Measurements from ENCODE around the gene HBG1. TPM values are rescaled to one million over a fixed set of nuclear protein-coding genes. Genes with fewer than 3 reads are reported as not detected.

HBG1 gene
- total RNA-seq, 1 donor from 2014 or later, result not detected

- Mint-ChIP-seq H3K27me3 (ENCODE audit: low read depth, unreplicated experiment) (no peaks in the 10 kb centered on the region), H3K4me3 (ENCODE audit: unreplicated experiment) (no peak overlapping the region), H3K27ac (ENCODE audit: unreplicated experiment) (no peak overlapping the region), H3K4me1 (ENCODE audit: low read depth, unreplicated experiment) (peaks cover 7% of the 10 kb centered on the region), H3K36me3 (ENCODE audit: low read depth, unreplicated experiment) (no peaks in the 10 kb centered on the region), H3K9me3 (ENCODE audit: unreplicated experiment) (no peaks in the 10 kb centered on the region)
- no peak overlapping the region for H3K27ac ChIP-seq (ENCODE audit: low read depth, low read length)
- no peak overlapping the region for H3K4me2 ChIP-seq (ENCODE audit: low read length)
- no peaks in the 10 kb centered on the region for H3K27me3 ChIP-seq (ENCODE audit: insufficient read depth, low read length)
- H3K4me3 ChIP-seq (ENCODE audit: insufficient read depth, low read depth, low read length), result no peak overlapping the region
- H3K9ac ChIP-seq (ENCODE audit: low read length), result no peak overlapping the region
- H3K36me3 ChIP-seq (ENCODE audit: insufficient read depth, low read length), result no peaks in the 10 kb centered on the region
- no peak for TF ChIP-seq EZH2 (IDR thresholded peaks at IDR 0.05; ENCODE audit: insufficient read depth, low read length)
- TF ChIP-seq, protein P1, sequence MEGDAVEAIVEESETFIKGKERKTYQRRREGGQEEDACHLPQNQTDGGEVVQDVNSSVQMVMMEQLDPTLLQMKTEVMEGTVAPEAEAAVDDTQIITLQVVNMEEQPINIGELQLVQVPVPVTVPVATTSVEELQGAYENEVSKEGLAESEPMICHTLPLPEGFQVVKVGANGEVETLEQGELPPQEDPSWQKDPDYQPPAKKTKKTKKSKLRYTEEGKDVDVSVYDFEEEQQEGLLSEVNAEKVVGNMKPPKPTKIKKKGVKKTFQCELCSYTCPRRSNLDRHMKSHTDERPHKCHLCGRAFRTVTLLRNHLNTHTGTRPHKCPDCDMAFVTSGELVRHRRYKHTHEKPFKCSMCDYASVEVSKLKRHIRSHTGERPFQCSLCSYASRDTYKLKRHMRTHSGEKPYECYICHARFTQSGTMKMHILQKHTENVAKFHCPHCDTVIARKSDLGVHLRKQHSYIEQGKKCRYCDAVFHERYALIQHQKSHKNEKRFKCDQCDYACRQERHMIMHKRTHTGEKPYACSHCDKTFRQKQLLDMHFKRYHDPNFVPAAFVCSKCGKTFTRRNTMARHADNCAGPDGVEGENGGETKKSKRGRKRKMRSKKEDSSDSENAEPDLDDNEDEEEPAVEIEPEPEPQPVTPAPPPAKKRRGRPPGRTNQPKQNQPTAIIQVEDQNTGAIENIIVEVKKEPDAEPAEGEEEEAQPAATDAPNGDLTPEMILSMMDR (IDR thresholded peaks at IDR 0.05; ENCODE audit: insufficient read depth, low read depth, low read length), result no peak
- no peaks in the 10 kb centered on the region for H3K79me2 ChIP-seq (ENCODE audit: insufficient read depth, low read length)
- H4K20me1 ChIP-seq (ENCODE audit: insufficient read depth, low read length), result no peaks in the 10 kb centered on the region
- no peak overlapping the region for H2AFZ ChIP-seq (ENCODE audit: low read depth, low read length)
- no peaks in the 10 kb centered on the region for H3K9me3 ChIP-seq (ENCODE audit: insufficient read depth, low read depth, low read length)
- DNase-seq (ENCODE audit: low read depth) (no peak), FAIRE-seq (no peak)
- H3K4me1 ChIP-seq (ENCODE audit: insufficient read depth, low read length), result no peaks in the 10 kb centered on the region
These were observed 22.8 kb upstream of the HBG1 start for GRCh38 chr11:5272395-5273017.

- H3K27ac ChIP-seq (ENCODE audit: low read depth, low read length), result no peak within 1 kb of the TSS
- no peaks in the 10 kb centered on the region for H3K36me3 Mint-ChIP-seq (ENCODE audit: low read depth, unreplicated experiment)
- no peak for FAIRE-seq
- H3K4me3 Mint-ChIP-seq (ENCODE audit: unreplicated experiment), result no peak within 1 kb of the TSS
- no peak within 1 kb of the TSS for H3K27ac Mint-ChIP-seq (ENCODE audit: unreplicated experiment)
- H3K9me3 Mint-ChIP-seq (ENCODE audit: unreplicated experiment), result no peaks in the 10 kb centered on the region
- no peak within 1 kb of the TSS for H2AFZ ChIP-seq (ENCODE audit: low read depth, low read length)
- H4K20me1 ChIP-seq (ENCODE audit: insufficient read depth, low read length), result no peaks in the 10 kb centered on the region
- H3K79me2 ChIP-seq (ENCODE audit: insufficient read depth, low read length), result no peaks in the 10 kb centered on the region
- no peak within 1 kb of the TSS for H3K4me3 ChIP-seq (ENCODE audit: insufficient read depth, low read depth, low read length)
- no peaks in the 10 kb centered on the region for H3K27me3 Mint-ChIP-seq (ENCODE audit: low read depth, unreplicated experiment)
- H3K36me3 ChIP-seq (ENCODE audit: insufficient read depth, low read length), result no peaks in the 10 kb centered on the region
- H3K4me1 ChIP-seq (ENCODE audit: insufficient read depth, low read length), result no peaks in the 10 kb centered on the region
- H3K9me3 ChIP-seq (ENCODE audit: insufficient read depth, low read depth, low read length), result no peaks in the 10 kb centered on the region
- no peak for DNase-seq (ENCODE audit: low read depth)
- no peak for TF ChIP-seq EZH2 (IDR thresholded peaks at IDR 0.05; ENCODE audit: insufficient read depth, low read length)
- TF ChIP-seq, protein P1 (IDR thresholded peaks at IDR 0.05; ENCODE audit: insufficient read depth, low read depth, low read length), result no peak
- no peaks in the 10 kb centered on the region for H3K27me3 ChIP-seq (ENCODE audit: insufficient read depth, low read length)
- H3K4me1 Mint-ChIP-seq (ENCODE audit: low read depth, unreplicated experiment), result peaks cover 5% of the 10 kb centered on the region
- H3K4me2 ChIP-seq (ENCODE audit: low read length), result no peak within 1 kb of the TSS
- H3K9ac ChIP-seq (ENCODE audit: low read length), result no peak within 1 kb of the TSS
These were observed 20.1 kb upstream of the HBG1 start, which contains the start of gene HBE1 for GRCh38 chr11:5269715-5270147. TSS of gene HBE1 (minus strand) at chr11:5269945. CDS start at chr11:5269890, 55 bp downstream.

DNA sequence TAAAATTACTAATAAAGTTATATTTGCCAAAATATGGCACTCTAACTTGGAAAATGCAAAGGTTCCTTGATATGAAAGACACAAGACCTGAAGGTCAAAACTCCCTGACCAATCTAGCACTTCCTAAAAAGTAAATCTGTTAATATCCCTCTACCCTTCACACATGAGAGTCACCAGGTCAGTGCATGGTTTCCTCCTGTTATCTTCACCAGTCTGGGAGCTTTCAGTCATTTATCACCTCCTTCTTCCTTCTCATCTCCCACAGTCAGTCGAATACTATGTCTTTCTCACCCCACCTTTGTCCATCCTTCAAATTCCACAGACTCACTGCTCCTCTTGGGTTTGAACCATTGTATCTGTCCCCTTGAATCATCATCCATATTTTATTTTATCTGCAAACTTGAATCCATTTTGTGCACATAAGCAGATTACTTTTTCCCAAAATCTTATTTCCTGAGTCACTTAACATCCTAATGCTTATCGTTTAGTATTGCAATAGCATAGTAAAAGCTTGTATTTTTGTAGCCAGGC, 17.4 kb upstream of the HBG1 start:
- Mint-ChIP-seq H3K4me3 (ENCODE audit: unreplicated experiment) (no peak overlapping the region), H3K27ac (ENCODE audit: unreplicated experiment) (no peak overlapping the region), H3K4me1 (ENCODE audit: low read depth, unreplicated experiment) (no peaks in the 10 kb centered on the region), H3K9me3 (ENCODE audit: unreplicated experiment) (peaks cover 2% of the 10 kb centered on the region), H3K27me3 (ENCODE audit: low read depth, unreplicated experiment) (no peaks in the 10 kb centered on the region), H3K36me3 (ENCODE audit: low read depth, unreplicated experiment) (no peaks in the 10 kb centered on the region)
- no peaks in the 10 kb centered on the region for H3K4me1 ChIP-seq (ENCODE audit: insufficient read depth, low read length)
- no peaks in the 10 kb centered on the region for H3K36me3 ChIP-seq (ENCODE audit: insufficient read depth, low read length)
- no peak overlapping the region for H3K9ac ChIP-seq (ENCODE audit: low read length)
- FAIRE-seq (no peak), DNase-seq (ENCODE audit: low read depth) (no peak)
- no peak overlapping the region for H3K27ac ChIP-seq (ENCODE audit: low read depth, low read length)
- H3K27me3 ChIP-seq (ENCODE audit: insufficient read depth, low read length), result peaks cover 3% of the 10 kb centered on the region
- H3K4me2 ChIP-seq (ENCODE audit: low read length), result no peak overlapping the region
- no peak overlapping the region for H2AFZ ChIP-seq (ENCODE audit: low read depth, low read length)
- H3K4me3 ChIP-seq (ENCODE audit: insufficient read depth, low read depth, low read length), result no peak overlapping the region
- no peaks in the 10 kb centered on the region for H3K9me3 ChIP-seq (ENCODE audit: insufficient read depth, low read depth, low read length)
- H3K79me2 ChIP-seq (ENCODE audit: insufficient read depth, low read length), result no peaks in the 10 kb centered on the region
- no peaks in the 10 kb centered on the region for H4K20me1 ChIP-seq (ENCODE audit: insufficient read depth, low read length)
- TF ChIP-seq, protein P1 (IDR thresholded peaks at IDR 0.05; ENCODE audit: insufficient read depth, low read depth, low read length), result no peak
- TF ChIP-seq EZH2 (IDR thresholded peaks at IDR 0.05; ENCODE audit: insufficient read depth, low read length), result no peak

Data from astrocyte (in vitro differentiated cells and primary cell).